Measurements from ENCODE around the gene FBXO3.

FBXO3 gene

DNA sequence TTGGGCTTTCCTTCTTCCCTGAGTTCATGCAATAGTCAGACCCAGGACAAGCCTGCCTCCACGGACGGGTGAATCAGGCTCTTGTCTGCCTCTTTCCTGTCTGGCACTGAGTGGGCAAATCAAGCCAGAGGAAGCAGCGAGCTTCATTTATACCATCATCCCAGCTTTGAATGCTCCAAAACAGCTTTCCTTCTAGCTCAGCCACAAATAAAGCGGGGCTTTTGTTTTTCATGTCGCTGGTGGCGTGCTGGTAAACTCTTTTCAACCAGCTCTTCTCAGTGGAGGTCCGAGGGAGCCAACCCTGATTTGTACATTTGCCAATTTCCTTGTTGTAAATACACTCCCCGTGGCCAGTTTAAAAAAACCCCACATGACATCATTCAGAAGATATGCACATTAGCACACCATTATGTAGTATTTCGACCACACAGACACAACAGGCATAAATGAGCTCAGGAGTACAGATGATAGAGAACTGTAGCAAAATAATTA, 82.3 kb downstream of the FBXO3 start:
- H3K4me3 ChIP-seq: no peak overlapping the region
- peak overlapping the region in 20 of 21 experiments; percentile 71 to 95 (median 86) for H3K27ac ChIP-seq

DNA sequence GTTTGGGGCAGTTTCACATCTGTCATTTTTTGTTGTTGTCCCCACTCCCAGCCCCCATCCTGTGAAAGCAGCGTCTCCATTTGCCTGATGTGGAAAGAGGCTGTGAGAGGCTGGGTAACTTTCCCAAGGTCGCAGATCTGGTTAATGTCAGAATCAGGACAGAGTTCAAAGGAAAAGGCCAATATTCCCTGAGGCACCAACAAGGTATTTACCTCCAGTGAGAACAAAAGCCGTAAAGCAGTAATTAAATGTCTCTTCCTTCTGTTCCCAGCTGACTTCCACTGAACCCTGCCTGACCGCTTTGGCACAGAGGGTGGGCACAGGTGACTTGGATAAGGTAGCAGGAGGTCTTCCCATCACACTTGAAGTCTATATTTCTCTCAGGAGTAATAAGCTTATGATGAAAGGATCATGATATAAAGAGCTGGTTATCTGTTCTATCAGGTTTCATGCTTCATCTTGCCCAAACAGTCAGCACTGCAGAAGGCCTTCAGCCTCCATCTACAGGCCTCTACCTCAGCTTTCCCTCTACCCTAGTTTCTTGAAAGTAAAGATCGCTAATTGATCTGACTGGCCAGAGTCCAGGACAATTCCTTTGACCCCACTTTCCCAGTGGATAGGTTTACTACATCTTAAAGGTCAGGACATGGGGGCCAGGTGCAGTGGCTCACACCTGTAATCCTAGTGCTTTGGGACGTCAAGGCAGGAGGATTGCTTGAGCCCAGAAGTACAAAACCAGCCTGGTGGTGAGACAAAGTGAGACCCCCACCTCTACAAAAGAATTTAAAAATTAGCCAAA, 83.1 kb downstream of the FBXO3 start:
- Histone ChIP-seq H3K4me3 (no peak overlapping the region), H3K27ac (peak overlapping the region; percentile 46 to 95 (median 86))

Measured in skin epidermis (tissue), 12 donors.